C4-2B (cell line): ENCODE measurements around the gene CC2D1B.

ENCODE experiments used
- H3K27ac ChIP-seq: fragments of 450-650 bp; 2 replicates; pipeline ENCODE4 v1.5.1; 2017
- CTCF ChIP-seq: fragments of 450-650 bp; conservative IDR thresholded peaks from 2 replicates; pipeline ENCODE4 v1.5.1; 2017; ENCODE audit warnings: mild to moderate bottlenecking
- ZFX ChIP-seq: fragments of 450-650 bp; IDR thresholded peaks from 2 replicates; pipeline ENCODE4 v1.6.1; 2017

CC2D1B gene

GRCh38 chr1:52346653-52347052 lies 19.4 kb downstream of the CC2D1B start:
- no peak overlapping the region for H3K27ac ChIP-seq
- TF ChIP-seq CTCF, result no peak
- TF ChIP-seq ZFX, result no peak

- TF ChIP-seq ZFX (no peak), CTCF (no peak)
- no peak overlapping the region for H3K27ac ChIP-seq
Measured at GRCh38 chr1:52345252-52345651, 20.8 kb downstream of the CC2D1B start.

- no peak overlapping the region for H3K27ac ChIP-seq
- TF ChIP-seq CTCF (no peak), ZFX (no peak)
Measured at GRCh38 chr1:52343979-52344378, 22.0 kb downstream of the CC2D1B start.

GRCh38 chr1:52341655-52342260 lies 24.2 kb downstream of the CC2D1B start:
- no peak overlapping the region for H3K27ac ChIP-seq
- TF ChIP-seq ZFX (no peak), CTCF (no peak)

GRCh38 chr1:52337439-52337838 lies 28.6 kb downstream of the CC2D1B start:
- TF ChIP-seq ZFX, result no peak
- TF ChIP-seq CTCF, result no peak
- no peak overlapping the region for H3K27ac ChIP-seq

GRCh38 chr1:52334906-52335528 lies 31.0 kb downstream of the CC2D1B start:
- TF ChIP-seq CTCF (no peak), ZFX (no peak)
- no peak overlapping the region for H3K27ac ChIP-seq

- TF ChIP-seq CTCF, result no peak
- no peak for TF ChIP-seq ZFX
- no peak overlapping the region for H3K27ac ChIP-seq
Measured at GRCh38 chr1:52332411-52332810, 33.6 kb downstream of the CC2D1B start.
